GM12892 (cell line): ENCODE measurements around the gene KCNMA1.

ENCODE experiments used
- POLR2A ChIP-seq: IDR thresholded peaks from 2 replicates; pipeline ENCODE4 v1.6.1; 2011; ENCODE audit warnings: low read depth, low read length, control low read depth
- POLR2AphosphoS5 ChIP-seq: IDR thresholded peaks from 2 replicates; pipeline ENCODE4 v1.6.1; 2011; ENCODE audit warnings: low read depth, low read length, control low read depth
- TAF1 ChIP-seq: IDR thresholded peaks from 2 replicates; pipeline ENCODE4 v1.6.1; 2011; ENCODE audit warnings: low read depth, mild to moderate bottlenecking, control low read depth, low read length, borderline replicate concordance

DNA sequence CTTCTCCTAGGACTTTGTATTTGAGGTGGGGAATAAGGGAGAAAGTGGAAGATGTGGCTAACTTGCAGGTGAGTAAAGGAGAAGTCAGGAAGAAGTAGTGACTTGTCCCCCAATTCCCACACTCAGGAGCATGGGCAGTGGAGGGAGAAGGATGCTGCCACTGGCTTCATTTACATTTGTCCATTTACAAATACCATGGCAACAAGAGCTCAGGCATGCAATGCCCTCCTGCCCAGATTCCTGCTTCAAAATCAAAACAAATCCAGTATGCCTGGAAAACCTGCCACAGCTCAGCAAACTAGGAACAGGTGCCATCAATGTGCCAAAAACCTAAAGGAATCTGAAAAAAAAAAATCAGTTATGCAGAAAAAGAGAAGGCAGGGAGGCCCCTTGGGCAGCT, 139.9 kb downstream of the KCNMA1 start:
- TF ChIP-seq POLR2AphosphoS5 (no peak), POLR2A (no peak), TAF1 (no peak)
